Coronary artery (tissue), 2 donors: Measurements from ENCODE around the gene FBXW4.
A peak's percentile ranks its signal among the peaks of the same experiment; 100 is the strongest.

Experiments used
- DNase-seq: peaks from one replicate; pipeline ENCODE4 v3.0.0-alpha.2; 2017; ENCODE audit warnings: low spot score
- H3K27ac ChIP-seq, 2 donors: fragments of 200-600 bp; sonication (generic); one replicate each; pipeline ENCODE4 v1.5.1; 2016 to 2019
- H3K4me3 ChIP-seq: fragments of 200-600 bp; sonication (generic); 2 replicates; pipeline ENCODE4 v1.5.1; 2016; ENCODE audit warnings: mild to moderate bottlenecking, moderate library complexity
- CTCF ChIP-seq: fragments of 200-600 bp; sonication (generic); IDR thresholded peaks from one replicate; pipeline ENCODE4 v1.5.1; 2019; ENCODE audit warnings: antibody characterized with exemption

Gene FBXW4

GRCh38 chr10:101690461-101690860 lies 4.5 kb downstream of the FBXW4 start:
- DNase-seq: no peak
- no peak for TF ChIP-seq CTCF
- Histone ChIP-seq H3K27ac (no peak overlapping the region), H3K4me3 (no peak overlapping the region)

GRCh38 chr10:101687071-101687658 lies 7.8 kb downstream of the FBXW4 start:
- no peak overlapping the region for H3K4me3 ChIP-seq
- no peak overlapping the region for H3K27ac ChIP-seq
- no peak for TF ChIP-seq CTCF
- DNase-seq: no peak

GRCh38 chr10:101686133-101686925 lies 8.6 kb downstream of the FBXW4 start:
- no peak for TF ChIP-seq CTCF
- DNase-seq: no peak
- no peak overlapping the region for H3K27ac ChIP-seq
- H3K4me3 ChIP-seq: no peak overlapping the region

GRCh38 chr10:101684782-101685181 lies 10.2 kb downstream of the FBXW4 start:
- Histone ChIP-seq H3K4me3 (no peak overlapping the region), H3K27ac (no peak overlapping the region)
- no peak for DNase-seq
- TF ChIP-seq CTCF: no peak

- Histone ChIP-seq H3K4me3 (no peak overlapping the region), H3K27ac (no peak overlapping the region)
- TF ChIP-seq CTCF: no peak
- DNase-seq: no peak
Measured at GRCh38 chr10:101683276-101683675, 11.7 kb downstream of the FBXW4 start.

GRCh38 chr10:101682172-101682825 lies 12.7 kb downstream of the FBXW4 start:
- no peak overlapping the region for H3K27ac ChIP-seq
- peak overlapping the region; percentile 29 for H3K4me3 ChIP-seq
- no peak for TF ChIP-seq CTCF
- no peak for DNase-seq
